HG03469 (cell line): Measurements from ENCODE around the gene MYL7.

Experiments used
- ATAC-seq: cut with Tn5 transposase; IDR thresholded peaks from one replicate; pipeline ENCODE4 v1.9.1; 2021; ENCODE audit warnings: mild to moderate bottlenecking, moderate library complexity, moderate number of reproducible peaks; ENCODE audit not compliant: unreplicated experiment

Gene MYL7

DNA sequence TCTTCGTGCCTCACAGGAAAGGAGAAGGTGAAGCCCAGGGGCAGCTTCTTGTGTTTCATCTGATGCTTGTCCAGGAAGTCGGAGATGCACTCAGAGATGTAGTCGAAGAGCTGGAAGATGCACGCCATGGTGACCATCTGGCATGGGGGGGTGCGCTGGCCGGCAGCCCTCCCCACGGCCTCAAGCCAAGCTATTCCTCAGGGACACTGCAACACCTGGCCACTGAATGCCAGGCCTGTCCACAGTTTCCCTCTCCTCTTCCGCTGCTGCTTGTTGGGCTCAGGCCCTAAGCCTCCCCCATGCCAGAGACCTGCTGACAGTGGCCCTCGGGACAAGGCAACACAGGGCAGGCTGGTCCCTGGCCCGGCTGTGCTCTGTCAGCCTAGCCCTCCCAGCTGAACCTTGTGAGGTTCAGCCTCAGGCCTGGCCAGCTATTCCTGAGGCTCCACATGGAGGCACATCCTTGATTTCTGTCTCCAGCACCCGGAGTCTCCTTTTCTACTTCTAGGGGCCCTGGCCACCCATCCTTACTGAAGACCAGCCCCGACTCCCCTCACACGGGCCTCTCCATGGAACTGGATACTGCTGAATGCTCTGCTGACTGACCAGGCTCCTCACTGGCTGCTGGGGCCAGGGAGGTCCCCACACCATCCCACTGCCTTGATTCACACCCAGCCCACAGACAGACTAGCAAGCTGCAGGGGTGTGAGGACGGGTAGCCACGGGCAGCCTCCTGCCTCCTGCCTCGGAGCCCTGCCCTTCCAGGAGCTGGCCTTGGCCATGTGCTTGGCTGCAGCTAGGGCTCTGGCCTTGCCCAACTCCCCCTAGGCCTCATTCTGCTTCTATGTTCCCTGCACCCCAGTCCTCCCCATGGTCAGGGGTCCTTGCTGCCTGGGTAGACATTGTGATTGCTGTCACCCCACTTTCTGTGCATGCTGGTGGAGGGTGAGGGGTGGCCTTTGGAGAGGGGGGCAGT is 10.1 kb upstream of the MYL7 start:
- no peak for ATAC-seq

DNA sequence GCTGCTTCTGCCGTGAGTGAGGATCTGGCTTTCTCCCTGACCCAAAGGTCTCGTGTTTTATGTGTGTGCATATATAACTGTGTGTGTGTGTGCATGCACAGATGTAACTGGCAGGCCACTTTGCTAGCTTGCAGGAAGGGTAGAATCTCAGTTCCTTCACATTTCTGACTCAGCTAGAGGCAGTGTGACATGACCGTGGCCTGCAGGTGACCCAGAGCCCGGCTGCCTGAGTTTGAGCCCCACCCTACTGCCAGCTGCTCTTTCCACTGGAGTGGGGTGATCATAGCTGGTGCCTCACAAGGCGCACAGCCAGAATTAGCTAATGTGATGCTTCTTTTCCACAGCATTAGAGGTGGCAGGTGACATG is 9.3 kb upstream of the MYL7 start:
- peak; percentile 61 for ATAC-seq

DNA sequence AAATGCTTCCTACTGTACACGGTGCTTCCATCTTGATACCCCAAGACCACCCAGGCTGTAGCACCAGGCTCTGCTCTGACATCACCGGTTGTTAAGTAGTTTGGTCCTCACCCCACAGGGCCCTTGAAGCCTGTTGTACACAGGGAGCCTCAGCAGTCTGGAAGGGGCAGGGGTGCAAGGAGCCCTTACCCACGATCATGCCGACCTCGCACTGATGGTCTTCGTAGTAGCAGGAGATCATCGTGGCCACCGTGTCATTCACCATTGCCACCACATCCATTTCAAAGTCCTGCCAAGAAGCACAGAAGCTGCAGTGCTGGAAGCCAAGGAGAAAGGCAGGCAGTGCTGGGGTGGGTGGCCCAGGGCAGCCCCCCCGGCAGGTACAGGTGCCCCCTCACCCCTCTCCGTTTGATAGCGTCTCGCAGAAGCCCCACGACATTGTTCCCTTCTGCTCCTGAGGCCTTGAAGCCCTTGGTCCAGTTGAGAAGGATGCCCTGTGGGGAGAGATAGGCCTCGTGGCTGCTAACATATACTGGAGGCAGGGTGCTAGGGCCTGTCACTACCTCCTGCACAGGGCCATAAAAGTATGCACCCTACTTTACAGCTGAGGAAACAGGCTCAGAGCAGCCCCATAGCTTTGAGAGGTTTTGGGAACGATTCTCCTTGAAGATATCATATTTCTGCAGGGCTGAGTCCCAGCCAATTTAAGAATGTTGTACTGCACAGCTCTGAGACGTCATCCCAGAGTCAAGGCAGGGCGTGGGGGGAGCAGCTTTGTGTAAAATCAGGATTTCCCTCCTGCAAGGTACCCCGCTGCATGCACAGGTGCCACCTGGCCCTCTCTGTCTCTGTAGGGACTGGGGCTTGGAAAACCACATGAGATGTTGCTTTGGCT is 8.7 kb upstream of the MYL7 start:
- no peak for ATAC-seq

DNA sequence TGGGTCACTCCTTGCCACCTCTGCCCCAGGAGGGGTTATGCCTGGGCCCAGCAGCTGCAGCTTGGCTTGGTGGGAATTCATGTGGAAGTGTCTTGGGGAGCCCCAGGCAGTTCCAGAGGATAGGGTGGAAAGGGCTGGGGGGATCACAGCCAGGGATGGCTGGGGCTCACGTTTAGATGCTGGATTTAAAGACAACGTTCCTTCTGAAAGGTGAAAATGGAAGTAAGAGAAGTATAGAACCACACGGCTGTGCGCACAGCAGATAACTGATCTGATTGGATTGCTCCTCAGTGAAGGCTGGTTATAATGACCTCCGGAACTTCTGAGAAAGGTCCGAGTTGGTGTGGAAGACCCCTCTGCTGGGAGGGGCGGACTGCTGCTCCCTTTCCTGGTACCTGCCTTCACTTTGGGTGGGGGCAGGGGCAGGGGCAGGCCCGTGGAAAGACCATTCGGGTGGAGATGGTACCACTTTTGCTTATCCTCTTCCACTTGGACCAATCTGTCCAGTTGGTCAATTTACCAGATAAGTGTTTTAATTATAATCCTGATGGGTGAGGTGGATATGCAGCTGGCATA is 7.9 kb upstream of the MYL7 start:
- ATAC-seq = no peak

DNA sequence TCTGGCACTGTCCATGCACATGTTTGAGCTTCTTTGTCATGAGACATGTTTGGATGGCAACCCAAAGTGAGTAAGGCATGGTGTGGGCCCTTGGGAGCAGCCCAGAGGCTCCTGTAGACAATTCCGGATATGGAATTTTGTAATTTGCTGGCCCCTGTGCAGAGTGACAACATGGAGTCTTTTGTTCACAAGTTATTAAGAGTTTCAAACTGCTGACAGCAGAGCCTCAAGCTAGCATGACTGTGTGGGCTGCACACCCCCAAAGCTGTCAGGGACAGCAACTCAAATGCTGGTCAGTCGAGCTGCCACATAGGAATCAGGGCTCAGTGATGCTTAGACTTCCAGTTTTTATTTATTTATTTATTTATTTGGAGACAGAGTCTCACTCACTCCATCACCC is 7.0 kb upstream of the MYL7 start:
- no peak for ATAC-seq

DNA sequence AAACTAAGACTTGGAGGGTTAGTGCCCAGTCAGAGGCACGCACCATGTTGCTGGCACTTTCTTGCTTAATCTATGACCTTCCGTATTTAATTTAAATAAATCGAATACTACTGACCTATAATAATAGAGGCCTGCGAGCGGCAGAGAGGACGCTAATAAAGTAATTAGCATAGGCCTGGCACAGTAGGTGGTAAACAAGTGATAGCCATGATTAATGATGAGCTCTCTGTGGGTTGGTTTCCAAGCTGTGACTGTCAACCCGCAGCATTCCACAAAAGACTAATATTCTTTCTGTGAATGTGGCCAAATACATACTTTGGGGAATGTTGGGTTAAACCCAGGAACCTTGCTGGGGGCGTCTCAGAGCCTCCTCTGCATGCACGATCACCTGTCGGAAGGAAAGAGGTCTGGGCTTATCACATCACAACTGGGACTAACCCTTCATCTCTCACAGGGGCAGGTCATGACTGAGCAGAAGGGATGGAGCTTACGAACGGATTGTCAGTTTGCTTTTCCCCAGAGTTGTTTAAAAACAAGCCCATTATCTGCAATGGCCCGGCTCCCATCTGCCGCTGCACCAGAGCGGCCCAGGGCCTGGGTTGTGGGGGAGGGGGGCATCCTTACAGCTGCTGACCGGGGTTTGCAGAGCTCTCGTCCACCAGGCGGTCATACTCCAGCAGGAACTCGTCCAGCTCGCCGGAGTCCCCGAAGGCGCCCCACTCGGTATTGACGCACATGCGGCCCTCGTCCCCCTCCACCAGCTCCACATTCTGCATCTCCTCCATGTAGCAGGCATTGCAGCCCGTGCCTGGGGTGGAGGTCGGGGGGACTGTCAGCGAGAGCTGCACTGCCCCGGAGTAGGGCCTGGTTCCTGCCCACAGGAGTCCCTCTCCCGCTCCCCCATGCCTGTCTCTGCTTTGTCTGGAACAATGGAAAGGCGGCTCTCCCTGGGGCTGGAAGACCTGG is 6.2 kb upstream of the MYL7 start:
- no peak for ATAC-seq

DNA sequence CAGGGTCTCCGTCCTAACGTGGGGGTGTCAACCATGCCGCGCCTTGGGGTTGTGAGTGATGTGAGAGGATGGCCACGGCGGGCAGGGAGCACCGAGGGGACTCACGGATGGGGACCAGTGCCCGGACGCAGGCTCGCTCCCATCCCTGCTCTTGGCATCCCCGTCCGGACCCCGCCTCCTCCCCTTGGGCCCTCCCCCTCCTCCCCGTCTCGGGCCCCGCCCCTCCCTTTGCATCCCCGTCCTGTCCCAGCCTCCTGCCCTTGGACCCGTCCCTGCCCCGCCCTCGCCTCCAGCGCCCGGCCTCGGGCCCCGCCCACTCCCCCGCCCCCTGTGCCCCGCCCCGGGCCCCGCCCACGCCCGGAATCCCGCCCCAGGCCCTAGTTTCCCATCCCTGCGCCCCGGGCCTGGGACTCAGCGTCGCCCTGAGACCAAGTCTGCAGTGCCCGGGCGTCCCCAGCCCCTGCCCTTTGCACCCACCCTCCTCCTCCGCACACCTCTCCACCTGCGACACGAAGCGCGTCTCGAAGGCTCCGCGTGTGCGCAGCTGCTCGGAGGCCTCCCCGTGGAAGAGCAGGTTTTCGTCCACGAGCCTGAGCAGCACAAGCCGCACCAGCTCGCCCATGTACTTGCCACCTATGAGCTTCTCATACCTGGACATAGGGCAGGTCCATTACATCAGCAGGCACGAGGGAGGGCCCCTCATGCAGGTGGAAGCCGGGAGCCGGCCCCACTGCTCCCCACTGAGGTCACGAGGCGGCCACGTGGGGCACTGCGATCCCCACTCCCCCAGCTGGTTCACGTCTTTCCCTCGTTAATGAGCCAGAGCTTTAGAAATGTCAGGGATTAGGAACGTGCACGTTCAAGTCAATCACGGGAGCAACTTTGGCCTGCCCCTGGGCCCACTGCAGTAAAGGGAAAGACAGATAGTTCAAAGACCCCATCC is 5.1 kb upstream of the MYL7 start:
- ATAC-seq = no peak

DNA sequence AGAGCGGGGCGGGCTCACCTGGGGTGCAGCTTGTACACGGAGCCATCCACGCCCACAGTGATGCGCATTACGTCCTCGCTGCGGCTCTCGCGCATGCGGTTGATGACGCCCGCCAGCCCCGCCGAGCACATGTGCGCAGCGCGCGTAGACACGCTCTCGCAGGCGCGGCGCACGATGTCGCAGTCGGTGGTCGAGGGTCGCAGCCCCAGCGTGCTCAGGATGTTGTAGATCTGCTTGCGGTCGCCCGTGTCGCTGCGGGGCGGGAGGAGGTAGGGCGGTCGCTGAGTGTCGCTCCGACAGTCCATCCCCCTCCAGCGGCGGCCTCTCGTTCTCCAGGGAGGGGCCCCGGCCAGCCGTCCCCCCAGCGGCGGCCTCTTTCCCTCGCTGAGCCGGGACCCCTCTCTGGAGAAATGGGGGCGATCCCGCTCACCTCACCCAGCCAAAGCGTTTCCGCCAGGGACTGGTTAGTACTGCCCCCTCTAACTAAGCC is 4.4 kb upstream of the MYL7 start:
- no peak for ATAC-seq

DNA sequence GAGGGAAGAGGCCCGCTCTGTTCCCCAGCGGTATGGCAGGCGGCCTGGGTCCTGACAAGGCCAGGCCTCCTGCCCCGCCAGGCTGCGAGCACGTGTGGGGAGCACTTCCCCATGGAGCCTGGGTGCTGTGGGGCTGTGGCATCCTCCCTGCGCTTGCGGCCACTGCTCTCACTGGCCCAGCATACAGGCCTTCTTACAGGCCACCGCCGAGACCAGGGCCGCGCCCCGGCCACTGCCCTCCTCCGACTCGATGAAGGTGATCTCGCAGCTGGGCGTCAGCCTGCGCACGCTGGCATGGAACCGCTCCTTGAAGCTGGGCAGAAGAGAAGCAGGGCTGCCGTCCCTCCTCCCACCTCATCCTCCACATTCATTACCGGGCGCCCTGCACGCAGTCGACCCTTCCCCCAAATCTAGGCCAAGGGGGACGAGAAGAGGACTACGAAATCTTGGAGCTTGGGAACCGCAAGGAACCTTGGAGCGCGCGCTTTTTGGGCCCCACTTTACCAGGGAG is 3.9 kb upstream of the MYL7 start:
- no peak for ATAC-seq

DNA sequence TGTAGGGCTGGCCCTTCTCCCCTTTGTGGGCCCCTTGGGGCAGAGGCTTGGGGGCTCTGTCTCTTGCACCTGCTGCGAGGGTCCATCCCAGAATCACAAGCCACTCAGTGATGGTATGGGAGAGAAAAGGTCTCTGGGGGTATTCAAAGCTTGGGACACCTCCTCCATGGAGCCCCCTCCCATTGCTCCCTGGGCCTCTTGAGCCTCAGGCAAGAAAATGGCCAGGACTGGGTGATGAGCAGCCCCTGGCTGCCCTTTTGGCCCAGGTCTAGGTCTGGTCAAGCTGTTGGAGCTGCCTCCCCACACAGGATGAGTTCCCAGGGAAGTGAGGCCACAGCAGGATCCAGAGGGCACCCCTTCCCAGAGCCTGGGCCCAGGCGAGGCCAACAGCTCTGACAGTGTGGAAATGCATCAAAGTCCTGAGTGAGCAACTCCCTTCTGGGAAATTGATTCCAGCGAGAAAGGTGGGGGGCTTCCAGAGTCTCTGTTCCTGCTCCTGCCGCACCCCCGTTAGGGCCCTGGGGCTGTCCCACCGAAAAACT is 3.4 kb upstream of the MYL7 start:
- no peak for ATAC-seq

DNA sequence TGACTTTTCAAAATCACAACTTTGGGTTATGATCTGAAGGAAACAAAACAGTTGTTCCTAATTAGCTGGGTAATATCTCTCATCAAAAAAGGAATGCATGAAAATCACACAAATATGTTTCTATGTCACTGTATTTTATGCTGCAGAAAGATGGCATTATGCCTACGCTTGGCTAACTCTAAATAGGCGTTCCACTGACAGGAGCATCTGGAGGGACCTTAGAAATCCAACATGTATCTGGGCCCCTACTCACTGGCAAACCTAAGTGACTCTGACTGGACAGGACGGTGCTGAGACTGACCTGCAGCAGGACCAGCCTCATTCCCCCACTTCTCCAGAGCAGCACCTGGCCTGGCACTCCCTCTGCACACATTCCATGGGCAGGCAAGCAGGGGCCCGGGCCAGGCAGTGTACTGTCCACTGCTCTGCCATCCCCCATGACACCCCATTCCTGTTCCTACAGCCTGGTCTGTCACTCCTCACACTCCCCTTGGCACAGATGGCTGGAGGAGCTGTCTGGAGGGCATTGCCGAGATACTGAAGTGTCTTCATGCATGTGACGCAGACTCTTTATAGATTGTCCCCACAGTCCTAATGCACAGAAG is 2.6 kb upstream of the MYL7 start:
- ATAC-seq = no peak

DNA sequence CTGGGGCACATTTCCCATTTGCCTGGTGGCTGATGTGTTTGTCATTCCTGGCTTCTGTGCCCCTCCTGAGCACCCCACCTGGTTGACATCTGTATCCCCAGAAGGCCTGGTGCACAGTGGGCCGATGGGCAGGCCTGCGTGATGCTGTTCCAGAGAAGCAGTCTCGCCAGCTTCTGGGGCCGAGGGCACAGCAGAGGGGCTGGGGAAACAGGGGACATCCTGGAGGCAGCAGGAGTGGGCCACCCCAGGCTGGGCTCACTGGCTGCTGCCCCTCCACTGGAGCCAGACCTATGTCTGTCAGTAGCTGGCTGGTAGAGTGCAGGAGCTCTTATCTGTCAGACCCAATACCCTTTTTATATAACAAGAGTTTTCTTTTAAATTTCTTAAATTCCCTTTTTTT is 896 bp upstream of the MYL7 start:
- ATAC-seq = no peak

DNA sequence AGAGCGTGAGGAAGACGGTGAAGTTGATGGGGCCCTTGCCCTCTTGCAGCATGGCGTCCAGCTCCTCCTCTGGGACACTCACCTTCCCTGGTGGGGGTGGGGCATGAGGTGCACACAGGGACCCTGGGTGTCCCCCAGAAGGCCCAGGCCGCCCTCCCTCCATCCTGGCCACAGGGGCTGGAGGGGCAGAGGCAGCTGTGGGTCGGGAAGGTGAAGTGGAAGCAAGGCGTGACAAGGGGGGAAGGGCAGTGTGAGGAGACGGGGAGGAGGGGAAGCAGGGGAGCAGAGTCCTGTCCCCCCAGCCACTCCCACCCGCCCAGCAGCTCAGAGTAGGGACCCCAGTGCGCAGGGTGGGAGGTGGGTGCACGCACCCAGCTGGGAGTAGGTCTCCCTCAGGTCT is 791 bp downstream of the MYL7 start:
- no peak for ATAC-seq

DNA sequence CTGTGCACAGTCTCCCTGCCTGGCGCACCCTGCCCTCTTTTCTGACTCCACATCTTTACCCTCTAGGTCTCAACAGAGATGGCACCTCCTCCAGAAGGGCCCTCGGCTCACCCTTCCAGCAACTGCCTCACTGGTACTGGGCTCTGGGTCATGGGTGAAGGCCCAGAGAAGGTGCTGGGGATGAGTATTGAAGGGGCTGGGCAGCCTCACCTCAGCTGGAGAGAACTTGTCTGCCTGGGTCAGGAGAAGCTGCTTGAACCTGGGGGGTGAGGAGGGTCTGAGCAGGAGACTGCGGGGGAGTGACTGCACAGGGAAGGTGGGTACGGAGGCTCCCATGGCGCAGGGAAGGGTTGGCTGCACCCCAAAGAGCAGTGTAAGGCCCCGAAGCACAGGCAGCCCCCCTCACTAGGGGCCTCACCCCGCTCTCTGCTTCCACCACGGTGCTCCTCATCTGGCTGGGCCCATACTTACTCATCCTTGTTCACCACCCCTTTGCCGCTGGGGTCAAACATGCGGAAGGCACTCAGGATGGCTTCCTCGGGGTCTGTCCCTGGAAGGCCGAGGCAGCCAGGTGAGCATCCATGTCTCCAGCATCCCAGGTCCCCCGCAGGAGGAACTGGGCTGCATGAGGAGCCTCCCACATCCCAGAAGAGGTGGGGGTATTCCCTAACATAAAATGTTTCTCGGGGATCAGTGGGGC is 1.7 kb downstream of the MYL7 start:
- ATAC-seq = no peak

DNA sequence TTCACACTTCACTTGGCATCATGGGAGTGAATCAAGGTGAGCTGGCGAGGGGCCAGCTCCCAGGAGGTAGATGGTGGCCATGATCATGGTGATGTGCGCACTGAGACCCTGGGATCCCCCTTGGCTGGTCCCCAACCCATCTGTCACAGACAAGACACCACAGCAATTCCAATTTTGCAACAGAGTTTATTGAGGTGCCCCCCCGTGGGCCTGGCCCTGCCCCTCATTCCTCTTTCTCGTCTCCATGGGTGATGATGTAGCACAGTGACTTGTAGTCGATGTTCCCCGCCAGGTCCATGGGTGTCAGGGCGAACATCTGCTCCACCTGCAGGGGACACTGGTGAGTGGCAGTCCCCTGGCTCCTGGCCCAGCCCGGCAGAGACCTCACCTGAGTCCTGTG is 2.4 kb downstream of the MYL7 start:
- ATAC-seq = no peak

DNA sequence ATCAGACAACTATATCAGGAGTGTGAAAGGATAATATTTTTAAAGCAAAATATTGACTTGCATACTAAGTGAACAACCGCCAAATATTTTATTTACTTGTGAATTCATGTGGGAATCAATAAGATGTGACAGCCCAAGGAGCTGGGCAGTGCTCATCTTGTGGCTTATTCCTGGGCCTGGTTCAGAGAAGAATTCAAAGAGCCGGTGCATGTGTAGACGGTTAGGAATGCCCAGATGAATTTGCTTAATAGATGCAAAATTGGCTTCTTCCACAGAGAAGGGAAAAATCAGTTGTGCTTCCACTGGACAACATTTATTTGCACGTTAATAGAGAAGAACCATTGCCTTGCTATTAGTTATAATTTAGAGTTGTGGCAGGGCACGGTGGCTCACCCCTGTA is 4.4 kb downstream of the MYL7 start:
- ATAC-seq = no peak

DNA sequence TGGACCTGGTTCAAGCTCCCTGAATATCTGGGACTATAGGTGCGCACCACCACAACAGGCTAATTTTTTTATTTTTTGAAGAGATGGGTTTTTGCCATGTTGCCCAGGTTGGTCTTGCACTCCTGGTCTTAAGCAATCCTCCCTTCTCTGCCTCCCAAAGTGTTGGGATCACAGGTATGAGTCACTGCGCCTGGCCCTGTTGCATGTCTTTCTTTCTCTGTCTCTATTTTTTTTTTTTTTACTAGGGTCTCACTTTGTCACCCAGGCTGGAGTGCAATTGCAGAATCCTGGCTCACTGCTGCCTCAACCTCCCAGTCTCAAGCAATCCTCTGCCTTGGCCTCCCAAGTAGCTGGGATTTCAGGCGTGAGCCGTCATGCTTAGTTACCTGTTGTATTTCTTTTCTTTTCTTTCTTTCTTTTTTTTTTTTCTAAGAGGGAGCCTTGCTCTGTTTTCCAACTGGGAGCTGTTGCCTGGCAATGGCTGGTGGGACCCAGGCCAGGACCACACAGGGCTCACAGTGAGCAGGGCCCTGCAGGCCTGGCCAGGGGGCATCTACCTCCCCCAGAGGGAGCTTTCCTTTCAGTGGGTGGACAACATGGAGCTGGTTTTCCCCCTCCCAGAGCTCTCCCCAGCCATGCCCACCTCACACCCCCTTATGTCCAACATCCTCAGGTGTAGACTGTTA is 6.0 kb downstream of the MYL7 start:
- ATAC-seq = no peak
